SH-SY5Y (cell line): ENCODE results near the gene FLVCR2.

Experiments used
- GATA2 ChIP-seq: IDR thresholded peaks from 2 replicates; pipeline ENCODE4 v1.6.1; 2011; ENCODE audit warnings: mild to moderate bottlenecking, low read depth, low read length
- GATA3 ChIP-seq: IDR thresholded peaks from 2 replicates; pipeline ENCODE4 v1.6.1; 2011; ENCODE audit warnings: low read depth, mild to moderate bottlenecking, low read length, moderate library complexity

- no peak for TF ChIP-seq GATA2
- no peak for TF ChIP-seq GATA3
Measured at GRCh38 chr14:75690010-75690409, 111.6 kb downstream of the FLVCR2 start.
